ENCODE data around the gene PPP1R26.

GRCh38 chr9:135509458-135509857 lies 29.9 kb downstream of the PPP1R26 start:
- TF ChIP-seq CTCF (IDR thresholded peaks at IDR 0.05): no peak
- TF ChIP-seq EP300 (IDR thresholded peaks at IDR 0.05; ENCODE audit: low read depth): no peak
